GM13977 (cell line): Measurements from ENCODE around the gene CHMP6.

Experiments
- DNase-seq: peaks from one replicate; pipeline ENCODE4 v3.0.0; 2012; ENCODE audit warnings: low spot score
- CTCF ChIP-seq: IDR thresholded peaks from 2 replicates; pipeline ENCODE4 v1.5.1; 2012; ENCODE audit warnings: mild to moderate bottlenecking, control low read depth; ENCODE audit not compliant: insufficient read depth; ENCODE audit errors: extremely low read depth, missing control alignments
- in situ Hi-C: fragments of 300-500 bp; cut with MboI; formaldehyde crosslinking; loops from one replicate; pipeline ENCODE4 v1.12.0; 2022; ENCODE audit warnings: low sequenced_read_pairs, low pct_unique_long_range_greater_than_20kb, mixed read lengths, inconsistent platforms; ENCODE audit not compliant: unreplicated experiment

Gene CHMP6

GRCh38 chr17:80947200-80947940 is 44.3 kb upstream of the CHMP6 start:
- TF ChIP-seq CTCF, result no peak
- in situ Hi-C loops, result no loop called here
- no peak for DNase-seq

DNA sequence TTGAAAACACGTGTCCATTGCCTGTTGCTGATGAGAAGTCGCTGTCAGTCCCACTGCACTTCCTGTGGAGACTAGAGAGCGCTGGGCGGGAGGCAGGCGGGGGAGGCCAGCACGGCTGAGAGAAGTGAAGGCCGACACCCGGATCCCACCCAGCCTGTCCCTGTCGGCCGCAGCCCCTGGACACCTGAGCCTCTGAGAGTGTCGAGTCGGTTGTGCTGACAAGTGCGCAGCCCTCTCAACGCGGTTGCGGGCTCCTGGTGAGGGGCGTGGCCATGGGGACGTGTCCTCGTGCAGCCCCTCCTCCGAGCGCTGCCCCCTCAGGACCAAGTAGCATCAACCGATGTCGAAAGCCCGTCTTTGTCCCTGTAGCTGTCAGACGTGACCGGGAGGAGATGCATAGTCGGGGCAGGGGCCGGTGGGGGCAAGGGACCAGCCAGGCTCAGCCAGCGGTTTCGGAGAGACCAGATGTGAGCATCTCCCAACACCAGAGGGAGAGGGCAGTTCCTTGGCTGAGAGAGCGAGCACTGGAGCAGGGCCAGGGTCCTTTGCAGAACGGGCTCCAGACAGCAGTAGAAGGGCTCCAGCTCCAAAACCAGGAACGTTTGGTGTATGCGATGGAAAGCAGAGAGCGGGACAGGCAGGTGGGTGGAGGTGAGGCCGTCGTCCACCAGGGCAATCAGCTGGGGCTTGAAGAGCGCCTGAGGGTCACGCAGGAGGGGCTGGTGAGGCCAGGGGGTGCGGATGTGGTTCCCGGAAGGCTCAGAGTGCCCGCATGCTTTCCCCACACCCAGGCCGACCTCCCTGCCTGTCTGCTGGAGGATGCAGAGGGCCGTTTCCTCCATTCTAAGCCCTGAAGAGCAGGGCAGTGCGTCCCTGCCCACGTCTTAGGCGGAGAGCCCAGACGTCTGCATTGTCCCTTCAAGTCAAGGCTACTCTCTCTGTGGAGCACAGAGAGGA is 43.3 kb upstream of the CHMP6 start:
- DNase-seq, result no peak
- no peak for TF ChIP-seq CTCF
- in situ Hi-C loops, result no loop called here

- DNase-seq, result no peak
- in situ Hi-C loops, result no loop called here
- peak; percentile 33 for TF ChIP-seq CTCF
These were observed 42.6 kb upstream of the CHMP6 start for GRCh38 chr17:80948976-80949450.

DNA sequence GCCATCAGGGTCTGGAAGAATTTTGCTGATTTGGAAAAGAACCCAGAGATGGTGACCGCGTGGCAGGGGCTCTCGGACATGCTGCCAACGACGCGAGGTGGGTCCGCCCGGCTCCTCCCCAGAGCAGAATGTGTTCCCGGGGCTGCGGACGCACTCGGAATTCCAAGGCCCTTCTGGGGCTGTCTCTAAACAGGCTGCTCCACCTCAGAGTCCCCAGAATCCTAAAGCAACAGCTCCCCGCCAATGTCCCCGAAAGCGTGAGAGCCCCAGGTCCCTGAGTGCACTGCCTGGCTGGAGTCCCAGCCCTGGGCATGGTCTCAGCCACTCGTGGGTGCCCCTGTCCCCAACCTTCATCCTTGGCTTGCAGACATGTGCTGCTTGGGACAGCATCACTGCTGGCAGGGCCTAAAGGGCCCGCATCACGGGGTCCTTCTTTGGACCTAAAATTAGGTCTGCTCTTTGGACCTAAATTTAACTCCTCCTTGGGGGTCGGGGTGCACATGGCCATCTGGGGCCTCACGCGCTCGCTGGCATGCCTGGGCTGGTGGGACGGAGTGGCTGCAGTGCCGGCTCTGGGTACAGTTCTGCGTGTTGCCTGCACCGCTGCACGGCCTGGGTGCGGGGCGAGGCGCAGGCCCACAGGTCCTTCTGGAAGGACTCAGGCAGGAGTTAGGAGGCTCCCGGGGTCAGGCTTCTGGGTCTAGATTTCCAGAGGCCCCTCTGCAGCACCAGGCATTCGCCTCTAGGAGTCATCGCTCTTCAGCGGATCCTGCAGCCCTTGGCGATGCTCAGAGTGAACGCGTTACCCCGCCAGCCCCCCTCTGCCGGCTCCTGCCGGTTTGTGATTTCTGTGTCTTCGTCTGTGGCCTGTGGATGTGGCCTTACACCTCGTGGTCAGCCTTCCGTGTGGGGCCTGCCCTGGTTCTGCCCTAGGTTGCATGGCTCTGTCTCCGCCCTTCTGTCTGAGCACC is 41.9 kb upstream of the CHMP6 start:
- in situ Hi-C loops, result loop anchor here (25.0 kb wide), 1 partner anchor 387 kb away; no protein-coding TSS in a partner anchor
- no peak for TF ChIP-seq CTCF
- DNase-seq, result no peak

DNA sequence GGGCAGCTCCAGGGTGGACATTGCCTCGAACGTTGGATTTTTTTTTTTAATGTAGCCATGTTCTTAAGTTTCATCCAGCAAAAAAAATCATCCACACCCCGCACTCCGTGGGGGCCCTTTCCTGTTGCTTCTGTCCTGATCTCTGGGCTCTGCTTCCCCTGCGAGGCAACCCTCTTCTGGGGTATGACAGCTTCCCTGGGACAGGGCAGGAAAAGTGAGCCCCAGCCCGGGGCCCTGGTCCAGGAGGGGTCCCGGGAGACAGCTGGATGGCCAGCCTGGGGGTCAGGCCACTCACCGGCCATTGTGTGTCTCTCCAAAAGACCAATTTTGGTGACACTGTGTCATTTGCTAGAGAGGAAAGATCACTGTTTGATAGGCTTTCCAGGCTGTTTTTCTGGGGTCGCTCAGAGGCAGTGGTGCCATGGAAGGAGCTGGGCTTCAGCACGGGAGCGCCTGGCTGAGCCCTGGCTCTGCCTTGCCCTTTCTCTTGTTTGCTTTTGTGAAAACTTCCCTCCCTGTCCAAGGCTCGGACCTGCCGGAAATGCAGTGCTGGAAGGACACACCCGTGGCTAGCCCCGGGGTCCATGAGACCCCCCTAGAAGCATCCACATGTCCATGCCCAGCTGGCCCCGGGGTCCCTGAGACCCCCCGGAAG is 41.0 kb upstream of the CHMP6 start:
- in situ Hi-C loops, result loop anchor here (25.0 kb wide), 1 partner anchor 388 kb away; no protein-coding TSS in a partner anchor
- DNase-seq, result no peak
- TF ChIP-seq CTCF, result no peak
